ENCODE results near the gene SMIM29. TPM values are rescaled to one million over a fixed set of nuclear protein-coding genes. Genes with fewer than 3 reads are reported as not detected.
"Not testable (repeated sequence)": the region's sequence is repeated elsewhere in the genome, so short reads cannot be mapped to it uniquely, and the experiment has no call there.

Gene SMIM29
- polyA plus RNA-seq, 3 donors: 9.6 to 14.4 (median 12.2) TPM

GRCh38 chr6:34245032-34245760 is 3.6 kb downstream of the SMIM29 start:
- not testable (repeated sequence) for DNase-seq (ENCODE audit: extremely low read depth in 1 of 11, low read depth in 9 of 11, low spot score in 4 of 11)

- no peak for DNase-seq (ENCODE audit: extremely low read depth in 1 of 11, low read depth in 9 of 11, low spot score in 4 of 11)
Measured at GRCh38 chr6:34243901-34244884, 4.6 kb downstream of the SMIM29 start.

DNA sequence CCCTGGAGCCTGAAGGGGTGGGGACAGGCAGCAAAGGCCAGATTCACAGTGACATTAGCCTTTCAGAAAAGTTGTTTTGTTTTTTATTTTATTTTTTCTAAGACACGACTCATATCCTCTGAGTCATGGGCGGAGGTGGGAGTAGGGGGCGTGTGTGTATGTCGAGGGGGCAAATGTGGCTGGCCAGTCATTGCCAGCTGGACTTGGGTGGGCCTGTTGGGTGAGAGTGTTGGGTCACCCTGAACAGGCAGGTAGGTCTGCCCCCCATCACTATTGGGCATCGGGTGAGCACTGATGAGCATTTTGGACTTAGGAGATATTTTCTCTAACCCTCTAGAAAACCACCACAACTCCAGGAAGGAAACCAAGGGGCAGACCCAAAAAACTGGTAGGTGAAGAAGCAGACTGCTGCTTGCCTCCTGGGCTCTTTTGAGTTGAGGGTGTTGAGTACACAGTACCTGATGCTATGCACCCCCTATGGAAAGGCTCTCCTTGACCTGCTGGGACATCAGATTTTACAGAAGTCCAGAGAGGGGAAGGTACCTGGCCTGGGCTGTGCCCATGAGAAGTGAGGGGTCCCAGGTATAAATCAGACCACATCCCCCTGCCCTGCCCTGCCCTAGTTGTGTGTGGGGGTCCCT is 5.6 kb downstream of the SMIM29 start:
- no peak for DNase-seq (ENCODE audit: extremely low read depth in 1 of 11, low read depth in 9 of 11, low spot score in 4 of 11)

DNA sequence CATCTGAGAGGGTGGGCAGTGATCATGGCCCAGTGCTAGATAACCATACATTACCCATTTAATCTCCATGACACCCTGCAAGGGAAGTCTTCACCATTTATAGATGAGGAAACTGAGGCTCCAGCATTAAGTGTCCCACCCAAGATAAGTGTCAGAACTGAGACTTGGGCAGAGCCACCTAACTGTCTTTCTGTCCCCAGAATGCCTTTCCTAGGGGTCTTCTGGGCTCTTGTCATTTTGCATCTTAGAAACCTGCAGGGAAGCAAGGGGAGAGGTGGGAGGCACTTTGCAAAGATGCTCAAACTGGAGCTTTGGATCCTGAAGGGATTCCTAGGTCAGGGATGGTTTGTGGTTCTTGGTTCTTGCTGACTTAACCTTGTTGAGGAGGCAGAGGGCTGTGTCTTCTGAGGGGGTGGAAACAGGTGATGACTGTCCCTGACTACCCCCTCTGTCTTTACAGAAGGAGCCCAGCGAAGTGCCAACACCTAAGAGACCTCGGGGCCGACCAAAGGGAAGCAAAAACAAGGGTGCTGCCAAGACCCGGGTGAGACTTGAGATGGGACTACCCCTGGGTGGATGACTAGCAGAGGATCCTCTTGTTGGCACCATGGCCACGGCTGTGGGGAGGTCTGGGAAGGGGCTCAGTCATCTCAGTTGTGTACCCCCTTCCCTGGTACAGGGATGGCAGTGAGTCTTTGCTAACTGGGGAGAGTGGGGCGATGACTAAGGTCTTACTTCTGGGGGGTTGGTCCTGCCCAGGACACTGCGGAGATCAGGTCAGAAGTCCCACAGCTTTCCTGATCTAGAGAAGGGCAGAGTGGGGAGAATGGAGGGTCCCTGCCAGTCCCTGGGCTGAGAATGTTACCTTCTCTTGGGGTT is 6.3 kb downstream of the SMIM29 start:
- DNase-seq (ENCODE audit: extremely low read depth in 1 of 11, low read depth in 9 of 11, low spot score in 4 of 11): no peak

DNA sequence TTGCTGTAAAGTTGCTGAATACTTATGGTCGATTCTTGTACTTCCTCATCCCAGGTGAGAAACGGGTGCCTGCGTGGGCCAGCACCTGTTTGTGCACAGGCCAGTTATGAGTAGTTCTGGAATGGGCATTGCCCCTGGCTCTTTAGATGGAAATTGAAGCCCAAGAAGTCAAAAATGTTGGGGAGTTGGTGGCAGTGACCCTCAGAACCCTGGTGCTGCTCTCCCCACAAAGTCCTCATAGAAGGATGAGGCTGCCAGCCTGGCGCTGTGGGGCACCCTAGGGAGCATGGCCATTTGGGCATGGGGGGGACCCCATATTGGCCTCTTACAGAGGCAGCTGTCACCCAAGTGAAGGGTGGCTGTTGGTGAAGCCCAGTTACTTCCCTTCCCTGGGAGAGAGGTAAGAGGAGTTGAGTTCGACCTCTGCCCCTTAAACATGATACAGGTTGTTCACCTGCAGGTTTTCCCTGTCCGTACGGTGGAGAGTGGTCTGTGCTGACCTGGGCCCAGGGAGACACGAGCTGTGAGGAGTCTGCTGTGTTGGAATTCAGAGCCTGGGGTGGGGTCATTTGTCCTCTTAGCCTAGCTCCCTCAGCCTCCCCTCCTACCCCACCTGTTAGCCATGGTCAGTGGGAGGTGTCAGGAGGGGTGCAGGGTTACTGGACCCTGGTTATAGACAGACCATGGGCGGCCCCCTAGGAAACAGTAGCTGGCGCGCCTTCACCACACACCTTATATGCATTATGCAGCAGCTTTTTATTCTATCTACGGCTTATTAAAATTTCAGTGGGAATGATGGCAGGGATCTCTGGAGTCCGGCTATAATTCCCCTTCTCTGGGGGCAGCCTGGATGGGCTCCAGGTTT is 7.2 kb downstream of the SMIM29 start:
- DNase-seq (ENCODE audit: extremely low read depth in 1 of 11, low read depth in 9 of 11, low spot score in 4 of 11): no peak

DNA sequence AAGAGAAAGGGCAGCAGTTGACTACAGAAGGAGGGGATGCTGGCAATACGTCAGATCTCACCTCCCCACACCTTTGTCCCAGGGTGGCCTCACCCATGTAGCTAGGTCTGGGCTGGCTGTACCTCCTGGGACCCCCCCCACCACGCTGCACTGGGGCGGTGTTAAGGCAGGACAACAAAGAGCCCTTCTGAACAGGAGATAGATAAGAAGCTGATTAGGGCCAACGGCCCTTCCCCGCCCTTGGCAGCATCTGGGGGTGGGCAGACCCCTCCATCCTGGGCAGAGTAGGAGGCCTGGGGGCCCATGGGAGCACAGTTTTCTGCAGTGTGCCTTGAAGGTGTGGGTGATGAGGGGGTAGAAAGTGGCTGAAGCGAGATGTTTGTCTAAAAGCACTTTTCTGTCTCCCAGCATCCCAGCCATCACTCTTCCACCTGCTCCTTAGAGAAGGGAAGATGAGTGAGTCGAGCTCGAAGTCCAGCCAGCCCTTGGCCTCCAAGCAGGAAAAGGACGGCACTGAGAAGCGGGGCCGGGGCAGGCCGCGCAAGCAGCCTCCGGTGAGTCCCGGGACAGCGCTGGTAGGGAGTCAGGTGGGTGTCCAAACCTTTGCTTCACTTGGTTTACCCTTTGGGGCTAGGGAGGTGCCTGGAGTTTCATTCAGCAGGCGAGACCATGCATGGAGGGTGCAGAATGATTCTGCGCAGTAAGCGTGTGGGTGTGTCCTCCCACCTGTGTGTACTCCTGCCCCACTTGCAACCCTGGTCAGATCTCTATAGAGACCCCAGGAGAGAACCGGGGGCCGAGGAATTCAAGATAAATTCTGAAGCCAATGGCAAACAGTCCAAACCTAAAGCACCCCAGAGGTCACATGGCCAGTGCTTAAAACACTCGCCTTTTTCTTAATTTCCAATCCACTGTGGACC is 8.2 kb downstream of the SMIM29 start:
- DNase-seq (ENCODE audit: extremely low read depth in 1 of 11, low read depth in 9 of 11, low spot score in 4 of 11): no peak

DNA sequence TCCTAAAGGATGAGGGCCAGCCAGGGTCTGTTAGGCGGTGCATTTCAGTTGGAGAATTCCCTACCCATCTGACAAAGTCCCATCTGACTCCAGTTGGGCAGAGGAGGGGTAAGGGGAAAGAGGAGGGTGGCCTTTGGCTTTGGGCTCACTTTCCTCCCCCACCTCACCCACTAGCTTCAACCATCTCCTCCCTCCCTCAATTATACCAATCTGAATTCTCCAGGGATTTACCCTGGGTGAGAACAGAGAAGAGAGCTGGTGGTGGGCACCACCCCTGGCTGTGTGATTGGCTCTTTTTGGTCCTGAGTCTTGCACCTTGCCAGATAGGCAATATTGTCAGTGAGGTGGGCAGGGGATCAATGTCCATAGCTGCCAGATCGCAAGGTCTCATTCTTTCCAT is 8.9 kb downstream of the SMIM29 start:
- no peak for DNase-seq (ENCODE audit: extremely low read depth in 1 of 11, low read depth in 9 of 11, low spot score in 4 of 11)

- DNase-seq (ENCODE audit: extremely low read depth in 1 of 11, low read depth in 9 of 11, low spot score in 4 of 11): no peak
Measured at GRCh38 chr6:34239500-34239825, 9.3 kb downstream of the SMIM29 start.

DNA sequence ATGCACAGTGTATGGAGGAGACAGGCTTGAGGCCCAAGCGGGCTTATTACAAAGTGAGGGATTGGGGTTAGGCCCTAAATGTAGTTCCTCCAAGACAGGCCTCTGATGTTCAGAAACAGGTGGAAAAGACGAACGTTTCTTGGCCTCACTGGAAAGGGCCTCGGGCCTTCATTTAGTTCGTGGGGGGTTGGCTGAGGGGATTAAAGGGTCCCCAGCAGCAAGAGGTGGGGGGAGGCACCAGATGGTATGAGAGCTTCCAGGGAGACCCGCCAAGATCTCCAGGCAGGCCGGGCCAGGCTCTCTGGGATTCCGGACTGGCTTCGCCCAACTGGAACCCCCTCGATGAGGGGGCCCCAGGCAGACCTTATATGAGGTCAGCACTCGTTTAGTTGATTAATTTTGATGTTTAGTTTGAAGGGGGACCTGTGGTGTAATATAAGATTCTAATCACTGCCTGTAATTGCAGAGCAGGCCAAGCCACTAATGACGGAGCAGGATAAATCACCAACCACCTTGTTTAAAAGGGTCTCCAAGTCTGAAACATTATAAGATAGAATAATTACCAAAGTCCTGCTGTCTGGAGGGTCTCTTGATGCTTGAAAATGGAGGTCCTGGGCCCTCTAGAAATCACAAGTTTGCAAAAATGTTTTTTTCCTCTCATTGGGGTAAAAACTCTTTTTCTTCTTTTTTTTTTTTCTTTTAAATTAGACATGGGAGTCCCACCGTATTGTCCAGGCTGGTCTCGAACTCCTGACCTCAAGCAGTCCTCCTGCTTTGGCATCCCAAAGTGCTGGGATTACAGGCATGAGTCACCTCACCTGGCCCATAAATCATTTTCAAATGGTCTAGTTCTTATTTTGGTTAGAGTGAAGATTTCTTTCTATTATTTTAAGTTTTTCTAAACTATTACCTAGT is 10.0 kb downstream of the SMIM29 start:
- DNase-seq (ENCODE audit: extremely low read depth in 1 of 11, low read depth in 9 of 11, low spot score in 4 of 11): no peak

- DNase-seq (ENCODE audit: extremely low read depth in 1 of 11, low read depth in 9 of 11, low spot score in 4 of 11): no peak
Measured at GRCh38 chr6:34237722-34238584, 10.9 kb downstream of the SMIM29 start.

- no peak for DNase-seq (ENCODE audit: extremely low read depth in 1 of 11, low read depth in 9 of 11, low spot score in 4 of 11)
Measured at GRCh38 chr6:34237316-34237721, 11.5 kb downstream of the SMIM29 start.

GRCh38 chr6:34236443-34237315 is 12.1 kb downstream of the SMIM29 start, which contains the start of gene HMGA1:
HMGA1 (plus strand) TSS chr6:34236873; CDS start chr6:34240781, 3,908 bp downstream.
- peak in 7 of 11 donors; percentile 68 to 86 (median 81) for DNase-seq (ENCODE audit: extremely low read depth in 1 of 11, low read depth in 9 of 11, low spot score in 4 of 11)

GRCh38 chr6:34236131-34236442 is 12.7 kb downstream of the SMIM29 start:
- no peak for DNase-seq (ENCODE audit: extremely low read depth in 1 of 11, low read depth in 9 of 11, low spot score in 4 of 11)
